Left lung (tissue), 10 donors: ENCODE results near the gene MACROD2. TPM values are rescaled to one million over a fixed set of nuclear protein-coding genes. Genes with fewer than 3 reads are reported as not detected.

Experiments used
- ATAC-seq: fragments of 200-7000 bp; cut with Tn5 transposase; one replicate; pipeline ENCODE4 v1.9.1; 2020; ENCODE audit warnings: moderate library complexity
- DNase-seq, 4 donors: peaks; one replicate each; pipeline ENCODE4 v3.0.0-alpha.2; 2013 to 2020
- H3K27ac ChIP-seq, 2 donors: fragments of 200-600 bp; sonication (generic) in 1 of 2; one replicate each; pipeline versions ENCODE4 v1.5.0 to v1.8.0; 2020 to 2021
- H3K27me3 ChIP-seq, 2 donors: fragments of 200-600 bp; sonication (generic) in 1 of 2; one replicate each; pipeline versions ENCODE4 v1.5.0 to v1.8.0; 2020 to 2021
- H3K36me3 ChIP-seq, 2 donors: fragments of 200-600 bp; sonication (generic) in 1 of 2; one replicate each; pipeline versions ENCODE4 v1.5.0 to v1.8.0; 2020 to 2021
- H3K4me1 ChIP-seq, 2 donors: fragments of 200-600 bp; one replicate each; pipeline ENCODE4 v1.8.0; 2021
- H3K4me3 ChIP-seq, 2 donors: fragments of 200-600 bp; sonication (generic) in 1 of 2; one replicate each; pipeline versions ENCODE4 v1.5.0 to v1.8.0; 2020 to 2021; ENCODE audit warnings: mild to moderate bottlenecking in 1 of 2
- H3K9me3 ChIP-seq, 2 donors: fragments of 200-600 bp; sonication (generic) in 1 of 2; one replicate each; pipeline versions ENCODE4 v1.5.0 to v1.8.0; 2020 to 2021
- intact Hi-C, 2 donors: fragments of 100-400 bp; cut with DNase I; formaldehyde crosslinking; loops; one replicate each; pipeline versions ENCODE4 v1.11.2 to v1.14.2; 2022
- polyA plus RNA-seq, 6 donors: library from polyadenylated mRNA; unstranded; fragments of 120-200 nt; gene quantifications; one replicate each; pipeline ENCODE4 v1.2.1, GENCODE V29; 2013; ENCODE audit not compliant: insufficient read length in 6 of 6
- total RNA-seq, 2 donors: library from RNA; stranded (reverse); fragmentation: NEBNext Ultra II Directional; extraction: Animal tissue kit (Norgen Biotek cat#: 25700); gene quantifications; one replicate each; pipeline ENCODE4 v1.2.1, GENCODE V29; 2021
- TF ChIP-seq, protein P1 (sequence below), 2 donors: fragments of 200-600 bp; sonication (generic) in 1 of 2; IDR thresholded peaks; one replicate each; pipeline versions ENCODE4 v1.5.0 to v1.8.0; 2021; ENCODE audit warnings: antibody characterized with exemption in 2 of 2
- donor health status: DM: no; HTN: yes; CAD: no.
- donor health status: DM: no; HTN: no; CAD: no.

MACROD2 gene
- total and polyA plus RNA-seq, 8 donors = 6.1 to 23.6 (median 8.9) TPM

GRCh38 chr20:14707026-14707680 is 711.8 kb downstream of the MACROD2 start:
- Histone ChIP-seq H3K36me3 (no peaks in the 10 kb centered on the region), H3K9me3 (no peaks in the 10 kb centered on the region), H3K4me1 (no peaks in the 10 kb centered on the region), H3K27ac (no peak overlapping the region), H3K27me3 (no peaks in the 10 kb centered on the region), H3K4me3 (no peak overlapping the region)
- ATAC-seq (no peak), DNase-seq (no peak)
- TF ChIP-seq, protein P1, sequence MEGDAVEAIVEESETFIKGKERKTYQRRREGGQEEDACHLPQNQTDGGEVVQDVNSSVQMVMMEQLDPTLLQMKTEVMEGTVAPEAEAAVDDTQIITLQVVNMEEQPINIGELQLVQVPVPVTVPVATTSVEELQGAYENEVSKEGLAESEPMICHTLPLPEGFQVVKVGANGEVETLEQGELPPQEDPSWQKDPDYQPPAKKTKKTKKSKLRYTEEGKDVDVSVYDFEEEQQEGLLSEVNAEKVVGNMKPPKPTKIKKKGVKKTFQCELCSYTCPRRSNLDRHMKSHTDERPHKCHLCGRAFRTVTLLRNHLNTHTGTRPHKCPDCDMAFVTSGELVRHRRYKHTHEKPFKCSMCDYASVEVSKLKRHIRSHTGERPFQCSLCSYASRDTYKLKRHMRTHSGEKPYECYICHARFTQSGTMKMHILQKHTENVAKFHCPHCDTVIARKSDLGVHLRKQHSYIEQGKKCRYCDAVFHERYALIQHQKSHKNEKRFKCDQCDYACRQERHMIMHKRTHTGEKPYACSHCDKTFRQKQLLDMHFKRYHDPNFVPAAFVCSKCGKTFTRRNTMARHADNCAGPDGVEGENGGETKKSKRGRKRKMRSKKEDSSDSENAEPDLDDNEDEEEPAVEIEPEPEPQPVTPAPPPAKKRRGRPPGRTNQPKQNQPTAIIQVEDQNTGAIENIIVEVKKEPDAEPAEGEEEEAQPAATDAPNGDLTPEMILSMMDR (IDR thresholded peaks at IDR 0.05) = no peak
- intact Hi-C loops = no loop called here

DNA sequence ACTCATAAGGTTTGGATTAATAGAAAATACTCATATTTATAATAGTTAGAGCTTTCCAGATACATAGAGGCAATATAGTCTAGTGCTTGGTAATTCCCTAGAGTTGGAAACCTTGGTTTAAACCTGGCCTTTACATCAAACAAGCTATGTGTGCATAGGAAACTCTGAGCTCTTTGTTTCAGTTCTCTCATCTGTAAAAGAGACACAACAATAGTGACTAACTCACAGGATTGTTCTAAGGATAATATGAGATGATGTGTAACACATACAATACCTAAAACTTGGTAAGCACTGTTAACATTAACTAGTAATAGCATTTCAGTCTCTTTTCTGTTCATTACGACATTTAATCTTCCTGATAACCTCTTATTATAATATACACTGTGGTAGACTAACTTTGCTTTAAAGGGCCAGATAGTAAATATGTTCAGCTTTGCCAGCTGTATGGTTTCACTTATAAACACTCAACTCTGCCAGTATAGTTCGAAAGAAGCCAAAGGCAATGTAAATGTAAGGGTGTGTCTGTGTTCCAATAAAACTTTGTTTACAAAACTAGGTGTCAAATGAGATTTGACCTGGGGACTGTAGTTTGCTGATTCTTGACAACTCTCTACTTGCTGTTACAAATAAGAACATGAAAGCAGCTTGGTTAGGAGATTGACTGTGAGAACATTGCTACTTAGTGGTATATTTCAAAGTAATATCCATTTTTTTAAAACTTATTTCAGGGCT is 712.7 kb downstream of the MACROD2 start:
- peak in 1 of 4 donors; percentile 22 for DNase-seq
- H3K36me3 ChIP-seq = no peaks in the 10 kb centered on the region
- H3K4me3 ChIP-seq = no peak overlapping the region
- no peaks in the 10 kb centered on the region for H3K4me1 ChIP-seq
- no peaks in the 10 kb centered on the region for H3K9me3 ChIP-seq
- no peaks in the 10 kb centered on the region for H3K27me3 ChIP-seq
- TF ChIP-seq, protein P1 (IDR thresholded peaks at IDR 0.05) = no peak
- intact Hi-C loops = no loop called here
- H3K27ac ChIP-seq = no peak overlapping the region
- no peak for ATAC-seq

DNA sequence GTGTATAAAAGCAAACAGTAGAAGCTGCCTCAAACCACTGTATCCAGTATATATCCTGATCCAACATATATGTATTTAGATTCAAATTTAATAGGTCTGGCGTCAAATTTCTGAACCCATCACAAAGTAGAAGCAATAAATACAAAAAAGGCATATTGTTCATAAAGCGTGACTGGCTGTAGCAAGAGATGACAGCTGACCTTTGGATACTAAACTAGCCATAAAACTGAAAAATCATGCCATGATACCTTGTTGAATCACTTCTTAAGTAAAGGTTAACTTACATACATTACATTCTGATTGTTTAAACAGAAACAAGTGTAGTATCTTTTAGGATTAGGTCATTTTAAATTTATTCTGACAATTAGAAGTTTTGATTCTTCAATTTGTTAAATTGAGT is 714.1 kb downstream of the MACROD2 start:
- Histone ChIP-seq H3K27me3 (no peaks in the 10 kb centered on the region), H3K4me1 (no peaks in the 10 kb centered on the region), H3K36me3 (no peaks in the 10 kb centered on the region), H3K4me3 (no peak overlapping the region), H3K9me3 (peaks cover 0 to 1% of the 10 kb centered on the region in 2 donors), H3K27ac (no peak overlapping the region)
- TF ChIP-seq, protein P1 (IDR thresholded peaks at IDR 0.05) = no peak
- DNase-seq (no peak), ATAC-seq (no peak)
- intact Hi-C loops = no loop called here

- Histone ChIP-seq H3K36me3 (no peaks in the 10 kb centered on the region), H3K4me3 (no peak overlapping the region), H3K9me3 (peaks cover 0 to 1% of the 10 kb centered on the region in 2 donors), H3K4me1 (no peaks in the 10 kb centered on the region), H3K27ac (no peak overlapping the region), H3K27me3 (no peaks in the 10 kb centered on the region)
- ATAC-seq = no peak
- no peak for DNase-seq
- TF ChIP-seq, protein P1 (IDR thresholded peaks at IDR 0.05) = no peak
- intact Hi-C loops = no loop called here
Measured at GRCh38 chr20:14710951-14711350, 715.6 kb downstream of the MACROD2 start.

- intact Hi-C loops = no loop called here
- Histone ChIP-seq H3K4me3 (no peak overlapping the region), H3K36me3 (no peaks in the 10 kb centered on the region), H3K27ac (no peak overlapping the region), H3K4me1 (no peaks in the 10 kb centered on the region), H3K27me3 (no peaks in the 10 kb centered on the region), H3K9me3 (peaks cover 0 to 1% of the 10 kb centered on the region in 2 donors)
- TF ChIP-seq, protein P1 (IDR thresholded peaks at IDR 0.05) = no peak
- DNase-seq (peak in 1 of 4 donors; percentile 13), ATAC-seq (peak; percentile 75)
Measured at GRCh38 chr20:14711652-14712051, 716.3 kb downstream of the MACROD2 start.
